ENCODE results near the gene ZNRF1. TPM values are rescaled to one million over a fixed set of nuclear protein-coding genes. Genes with fewer than 3 reads are reported as not detected.
A peak's percentile ranks its signal among the peaks of the same experiment; 100 is the strongest.
"Not testable (repeated sequence)": the region's sequence is repeated elsewhere in the genome, so short reads cannot be mapped to it uniquely, and the experiment has no call there.

ZNRF1 gene
- total RNA-seq, 1 donor from 2014 or later: 42.5 TPM

DNA sequence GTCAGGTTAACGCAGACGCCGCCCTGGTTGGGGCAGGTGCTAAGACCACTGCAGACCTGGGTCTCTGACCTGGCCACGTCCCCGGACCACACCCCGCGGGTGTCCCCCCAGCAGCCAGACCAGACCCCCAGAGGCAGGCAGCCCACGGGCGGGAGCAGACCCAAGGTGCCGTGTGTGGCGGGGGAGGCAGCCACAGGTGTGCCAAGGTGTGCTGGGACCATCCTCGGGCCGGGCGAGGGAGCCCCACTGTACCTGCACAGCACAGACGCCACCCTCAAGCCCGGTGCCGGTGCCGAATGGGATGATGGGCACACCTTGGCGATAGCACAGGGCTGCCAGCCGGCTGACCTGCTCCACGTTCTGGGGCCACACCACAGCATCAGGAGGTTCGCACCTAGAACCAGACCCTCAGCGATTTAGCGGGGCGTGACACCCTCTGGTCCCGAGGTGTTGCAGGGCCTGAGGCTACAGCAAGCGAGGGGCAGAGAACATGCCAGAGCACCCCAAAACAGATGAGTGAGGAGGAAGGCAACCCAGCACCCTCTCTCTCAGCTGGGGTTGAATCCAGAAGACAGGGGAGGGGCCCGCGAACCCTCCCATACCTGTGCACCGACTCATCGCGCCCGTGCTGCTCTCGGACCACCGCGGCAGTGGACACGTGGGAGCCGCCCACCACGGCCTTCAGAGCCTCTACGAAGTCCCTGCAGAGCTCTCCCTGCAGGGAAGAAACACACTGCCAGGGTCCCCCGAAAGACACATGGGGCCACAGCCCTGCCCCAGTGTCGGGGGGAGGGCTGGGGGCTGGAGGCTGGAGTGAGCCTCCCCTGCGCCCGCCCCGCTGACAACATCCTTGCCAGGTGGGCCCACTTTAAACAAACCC, 116.4 kb downstream of the ZNRF1 start:
- ATAC-seq: no peak

DNA sequence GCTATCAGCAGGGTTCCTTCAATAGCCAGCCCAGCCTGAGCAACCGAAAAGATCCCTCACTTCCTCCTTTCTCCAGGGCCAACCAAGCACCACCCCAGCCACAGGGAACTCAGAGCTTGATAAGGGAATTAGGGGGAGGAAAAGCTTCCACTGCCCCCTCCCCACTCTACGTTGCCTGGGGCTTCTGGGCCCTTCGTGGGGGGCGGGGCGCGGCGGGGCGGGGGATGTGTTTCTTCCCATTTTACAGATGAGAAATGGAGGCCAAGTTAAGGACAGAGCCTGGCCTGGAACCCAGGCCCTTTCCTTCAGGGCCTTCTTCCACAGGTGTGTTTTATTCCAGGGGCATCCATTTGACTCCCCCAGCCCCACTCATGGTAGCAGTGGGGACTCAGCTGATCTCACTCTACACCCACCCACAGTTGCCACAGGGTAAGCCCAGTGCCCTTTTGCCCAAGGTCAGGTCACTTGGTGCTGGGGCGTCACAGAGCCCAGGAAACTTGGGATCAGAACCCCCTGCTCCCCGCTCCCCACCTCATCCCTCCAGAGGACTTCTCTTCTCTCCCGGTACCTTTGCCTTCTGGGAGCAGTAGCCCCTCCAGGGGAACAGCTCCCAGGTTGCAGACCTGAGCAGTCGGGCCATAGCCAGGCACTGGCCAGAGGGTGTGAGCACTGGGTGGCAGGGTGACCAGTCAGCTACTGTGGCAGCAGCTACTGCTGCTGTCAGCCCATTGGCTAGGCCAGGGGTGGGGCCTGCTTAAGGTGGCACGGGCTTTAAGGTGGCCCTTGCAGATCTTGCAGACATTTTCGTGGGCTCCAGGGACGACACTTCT, 117.5 kb downstream of the ZNRF1 start, which contains the start of gene LDHD:
TSS of gene LDHD (minus strand) at position 700 of the 830 bp plus-strand sequence. CDS start at position 640, 60 bp downstream.
- peak; percentile 87 for ATAC-seq

DNA sequence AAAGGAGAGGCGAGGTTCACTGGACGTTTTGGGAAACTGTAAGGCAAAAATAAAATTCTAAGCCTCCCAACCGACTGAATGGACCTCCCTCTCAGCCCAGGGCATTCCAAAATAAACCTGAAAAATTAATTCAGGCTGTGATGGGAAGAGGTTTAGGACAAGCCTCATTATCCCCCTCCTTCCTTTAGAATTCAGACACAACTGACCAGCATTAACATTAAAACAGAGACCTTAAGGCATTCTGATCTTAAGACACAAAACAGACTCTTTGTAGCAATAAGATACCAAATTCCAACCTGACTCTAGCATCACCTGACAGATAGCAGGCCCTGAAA, 118.1 kb downstream of the ZNRF1 start:
- no peak for ATAC-seq

DNA sequence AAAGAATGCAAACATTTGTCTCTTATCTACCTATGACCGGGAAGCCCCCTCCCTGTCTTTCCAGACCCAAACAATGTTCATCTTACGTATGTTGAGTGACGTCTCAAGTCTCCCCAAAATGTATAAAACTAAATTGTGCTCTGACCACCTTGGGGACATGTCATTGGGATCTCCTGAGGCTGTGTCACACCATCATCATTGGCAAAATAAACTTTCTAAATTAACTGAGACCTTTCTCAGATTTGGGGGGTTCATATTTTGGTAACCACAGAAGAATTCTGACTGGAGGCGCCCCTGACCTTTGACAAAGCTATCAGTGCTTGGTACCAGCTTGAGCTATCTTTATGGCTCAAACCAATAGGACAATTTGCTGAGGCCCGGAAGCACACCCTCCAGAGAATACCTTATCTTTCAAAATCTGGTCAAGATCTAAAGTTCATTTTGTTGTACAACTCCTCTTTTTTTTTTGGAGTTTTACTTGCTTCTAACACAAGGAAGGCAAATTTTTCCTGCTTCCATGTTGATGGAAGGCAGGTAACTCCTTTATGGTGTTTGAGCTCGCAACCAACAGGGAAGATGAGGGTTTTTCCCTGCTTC, 120.2 kb downstream of the ZNRF1 start:
- ATAC-seq: no peak

DNA sequence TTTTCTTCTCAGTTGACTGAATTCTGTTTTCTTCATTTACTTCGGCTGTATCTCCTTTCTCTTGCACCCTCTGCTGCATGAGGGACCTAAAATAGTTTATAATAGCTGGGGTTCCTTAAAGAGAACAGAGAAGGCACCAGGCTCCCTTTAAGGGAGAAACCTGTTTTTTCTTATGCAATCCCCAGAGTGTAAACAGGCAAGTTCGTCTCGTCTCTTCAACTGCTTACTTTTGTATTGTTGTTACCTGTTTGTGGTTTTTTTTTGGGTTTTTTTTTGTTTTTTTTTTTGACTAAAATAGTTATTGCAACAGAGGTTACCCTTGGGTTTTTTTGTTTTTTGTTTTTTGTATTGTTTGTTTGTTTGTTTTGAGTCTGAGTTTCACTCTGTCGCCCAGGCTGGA, 121.4 kb downstream of the ZNRF1 start:
- ATAC-seq: no peak

DNA sequence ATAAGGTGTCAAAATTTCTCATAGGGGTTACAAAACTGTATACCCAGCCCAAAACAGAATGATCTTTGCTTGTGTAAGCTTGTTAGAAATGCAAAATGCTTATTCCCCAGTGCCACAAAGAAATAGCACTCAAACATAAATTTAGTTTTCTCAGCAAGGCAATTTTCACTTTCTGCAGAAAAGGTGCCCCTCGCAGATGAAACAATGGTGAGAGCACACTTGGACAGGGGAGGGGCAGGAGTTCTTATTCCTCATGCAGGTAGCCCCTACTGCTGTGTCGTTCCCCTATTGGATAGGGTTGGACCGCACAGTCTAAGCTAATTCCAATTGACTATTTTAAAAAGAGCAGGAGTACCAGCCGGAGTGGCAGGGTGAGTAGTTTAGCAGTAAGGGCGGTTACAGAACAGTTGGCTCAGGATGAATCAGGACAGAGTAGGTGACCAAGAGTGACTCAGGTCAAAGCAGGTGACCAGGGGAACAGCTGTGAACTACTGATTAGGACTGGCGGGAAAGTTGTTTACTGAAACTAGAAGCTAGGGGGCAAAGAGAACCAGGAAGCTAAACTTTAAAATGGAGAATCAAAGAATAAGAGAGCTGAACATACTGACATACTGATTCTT, 123.2 kb downstream of the ZNRF1 start:
- ATAC-seq: no peak

DNA sequence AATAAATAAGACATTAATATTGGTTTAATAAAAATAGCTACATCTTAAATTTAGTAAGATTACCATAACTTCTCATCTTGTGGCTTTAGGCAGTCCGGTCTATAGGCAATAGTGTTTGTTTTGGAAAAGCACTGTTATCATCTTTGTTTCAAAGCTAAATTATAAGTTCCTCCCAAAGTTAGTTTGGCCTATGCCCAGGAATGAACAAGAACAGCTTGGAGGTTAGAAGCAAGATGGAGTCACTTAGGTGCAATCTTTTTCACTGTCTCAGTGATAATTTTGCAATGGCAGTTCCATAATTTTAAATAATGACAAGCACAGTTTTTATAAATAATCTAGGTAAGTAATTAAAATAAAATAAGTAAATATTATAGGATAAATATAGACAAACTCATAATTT, 123.8 kb downstream of the ZNRF1 start:
- ATAC-seq: no peak

DNA sequence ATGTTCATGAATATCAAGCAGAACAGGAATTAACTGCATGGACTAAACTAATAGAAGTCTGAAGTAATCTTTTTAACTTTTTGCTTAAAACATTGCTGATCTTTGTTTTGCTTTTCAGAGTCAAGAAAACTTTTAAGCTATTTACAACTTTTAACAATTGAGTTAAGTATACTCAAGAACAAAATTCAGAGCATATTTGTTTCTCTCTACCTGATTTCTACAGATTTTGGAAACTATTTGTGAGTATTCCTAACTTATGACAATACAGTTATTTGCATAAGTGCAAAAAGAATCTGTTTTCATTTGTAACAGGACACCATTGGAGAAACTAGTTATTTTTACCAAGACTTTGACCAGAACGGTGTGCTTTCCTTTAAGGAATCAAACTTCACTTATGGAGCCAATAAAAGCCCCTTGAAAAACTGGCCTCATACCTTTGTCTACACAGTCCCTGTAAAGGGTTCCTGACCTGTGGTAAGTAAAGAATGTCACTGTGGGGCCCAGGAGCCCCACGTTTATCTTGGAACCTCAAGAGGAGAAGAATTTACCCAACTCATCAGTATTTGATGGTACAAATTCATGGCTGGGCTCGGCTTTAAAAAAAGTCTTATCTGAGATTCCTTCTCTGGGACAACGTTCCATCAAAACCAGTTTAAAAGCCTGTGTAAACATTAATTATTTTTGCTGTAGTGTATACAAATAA, 129.0 kb downstream of the ZNRF1 start:
- no peak for ATAC-seq

DNA sequence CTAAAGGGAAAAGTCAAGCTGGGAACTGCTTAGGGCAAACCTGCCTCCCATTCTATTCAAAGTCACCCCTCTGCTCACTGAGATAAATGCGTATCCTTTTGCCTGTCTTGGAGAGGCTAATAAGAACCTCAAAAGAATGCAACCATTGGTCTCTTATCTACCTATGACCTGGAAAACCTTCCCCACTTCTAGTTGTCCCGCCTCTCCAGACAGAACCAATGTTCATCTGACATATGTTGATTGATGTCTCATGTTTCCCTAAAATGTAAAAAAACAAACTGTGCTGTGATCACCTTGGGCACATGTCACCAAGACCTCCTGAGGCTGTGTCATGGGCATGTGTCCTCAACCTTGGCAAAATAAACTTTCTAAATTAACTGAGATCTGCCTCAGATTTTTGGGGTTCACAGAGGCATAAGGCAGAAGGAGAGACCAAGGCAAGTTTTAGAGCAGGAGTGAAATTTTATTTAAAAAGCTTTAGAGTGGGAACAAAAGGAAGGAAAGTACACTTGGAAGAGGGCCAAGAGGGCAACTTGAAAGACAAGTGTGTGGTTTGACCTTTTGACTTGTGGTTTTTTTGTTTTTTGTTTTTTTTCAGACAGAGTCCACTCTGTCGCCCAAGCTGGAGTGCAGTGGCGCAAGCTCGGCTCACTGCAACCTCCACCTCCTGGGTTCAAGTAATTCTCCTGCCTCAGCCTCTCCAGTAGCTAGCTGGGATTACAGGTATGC, 130.8 kb downstream of the ZNRF1 start:
- ATAC-seq: not testable (repeated sequence)

DNA sequence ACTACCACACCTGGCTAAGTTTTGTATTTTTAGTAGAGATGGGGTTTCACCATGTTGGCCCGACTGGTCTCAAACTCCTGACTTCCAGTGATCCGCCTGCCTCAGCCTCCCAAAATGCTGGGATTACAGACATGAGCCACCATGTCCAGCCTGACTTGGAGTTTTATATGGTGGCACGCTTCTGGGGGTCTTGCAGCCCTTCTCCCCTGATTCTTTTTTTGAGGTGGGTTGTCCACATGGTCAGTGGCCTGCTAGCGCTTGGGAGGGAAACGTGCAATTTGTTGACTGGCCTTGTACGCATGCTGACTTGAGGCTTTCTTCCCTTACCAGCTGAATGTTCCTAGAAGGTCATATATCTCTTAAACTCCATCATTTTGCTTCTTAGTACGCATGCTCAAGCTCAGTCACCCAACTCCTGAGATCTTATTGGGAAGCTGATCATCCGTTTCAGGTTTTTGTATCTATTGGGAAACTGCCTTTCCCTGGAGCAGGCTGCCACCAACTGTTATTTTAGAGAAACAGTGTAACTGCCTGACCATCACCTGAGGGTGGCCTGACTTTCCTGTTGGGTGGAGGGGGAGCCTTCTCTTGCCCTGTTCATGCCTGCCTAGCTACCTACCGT, 131.4 kb downstream of the ZNRF1 start:
- ATAC-seq: peak; percentile 29

DNA sequence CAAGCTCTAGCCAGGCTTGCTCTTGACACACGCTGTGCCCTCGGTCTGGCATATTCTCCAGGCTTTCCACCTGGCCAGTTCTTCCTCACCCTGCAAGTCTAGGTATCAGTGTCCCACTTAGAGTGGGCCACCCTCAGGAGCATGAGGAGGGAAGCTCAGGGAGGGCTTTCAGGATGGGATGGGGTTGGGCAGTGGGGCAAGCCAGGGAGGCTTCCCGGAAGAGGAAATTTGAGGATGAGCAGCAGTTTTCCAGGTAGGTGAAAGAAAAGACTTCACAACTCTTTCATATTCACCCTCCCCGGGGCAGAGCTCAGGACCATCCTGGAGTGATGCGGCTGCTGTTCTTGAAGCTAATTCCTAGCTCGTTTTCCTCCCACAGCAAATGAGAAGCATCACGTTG, 132.3 kb downstream of the ZNRF1 start:
- ATAC-seq: no peak

DNA sequence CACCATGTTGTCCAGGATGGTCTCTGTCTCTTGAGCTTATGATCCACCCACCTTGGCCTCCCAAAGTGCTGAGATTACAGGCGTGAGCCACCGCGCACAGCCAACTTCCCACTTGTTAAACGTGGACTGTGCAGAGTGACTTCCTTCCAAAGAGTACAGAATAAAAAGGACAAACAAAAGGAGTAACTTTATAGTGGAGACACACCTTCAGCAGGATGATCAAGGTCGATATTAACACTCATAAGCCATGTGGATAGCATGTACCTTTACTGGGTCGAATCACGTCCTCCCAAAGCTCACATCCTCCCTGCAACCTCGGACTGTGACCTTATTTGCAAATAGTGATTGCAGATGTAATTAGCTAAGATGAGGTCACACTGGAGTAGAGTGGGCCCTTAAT, 139.4 kb downstream of the ZNRF1 start:
- ATAC-seq: no peak

DNA sequence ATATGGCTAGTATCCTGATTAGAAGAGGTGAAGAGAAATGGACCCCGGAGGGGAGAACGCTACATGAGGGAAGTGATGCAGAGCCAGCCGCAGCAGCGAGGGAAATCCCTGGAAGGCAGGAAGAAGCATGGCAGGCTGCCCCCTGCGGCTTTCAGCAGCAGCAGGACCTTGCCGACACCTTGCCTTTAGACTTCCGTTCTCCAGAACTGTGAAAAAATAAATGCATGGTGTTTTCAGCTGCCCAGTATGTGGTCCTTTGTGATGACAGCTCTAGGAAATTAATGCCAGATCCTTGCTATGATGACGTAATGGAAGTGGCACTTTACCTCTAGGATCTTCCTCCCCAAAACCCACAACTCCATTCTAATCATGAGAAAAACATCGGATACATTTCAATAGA, 139.8 kb downstream of the ZNRF1 start:
- no peak for ATAC-seq

DNA sequence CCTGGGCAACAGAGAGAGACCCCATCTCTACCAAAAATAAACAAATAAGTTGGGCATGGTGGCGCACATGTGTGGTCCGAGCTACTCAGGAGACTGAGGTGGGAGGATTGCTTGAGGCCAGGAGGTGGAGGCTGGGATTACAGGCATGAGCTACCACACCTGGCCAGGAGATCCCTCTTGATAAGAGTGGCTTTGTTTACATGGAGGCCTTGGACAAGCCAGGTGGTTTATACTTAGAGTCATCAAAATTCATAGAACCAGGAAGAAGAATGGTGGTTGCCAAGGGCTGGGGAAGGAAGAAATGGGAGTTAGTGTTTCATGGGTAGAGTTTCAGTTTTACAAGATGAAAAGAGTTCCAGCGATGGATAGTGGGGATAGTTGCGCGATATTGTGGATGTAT, 140.7 kb downstream of the ZNRF1 start:
- ATAC-seq: no peak

DNA sequence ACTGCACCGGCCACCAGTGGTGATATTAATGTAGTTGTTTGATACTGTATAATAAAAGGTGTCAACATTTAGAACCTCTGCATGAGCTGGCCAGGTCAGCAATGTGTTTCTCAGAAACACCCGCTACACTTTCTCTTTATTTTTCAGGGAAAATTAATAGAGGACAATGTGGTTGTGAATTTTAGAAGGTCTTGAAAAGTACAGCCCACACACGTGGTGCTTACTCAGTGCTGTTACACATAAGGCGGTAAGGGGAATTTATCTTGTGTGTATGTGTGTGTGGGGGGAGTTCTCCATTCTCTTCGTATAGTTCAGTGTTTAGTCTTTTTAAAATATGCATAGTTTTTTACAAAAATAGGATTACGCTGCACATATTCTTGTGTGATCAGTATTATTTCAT, 145.1 kb downstream of the ZNRF1 start:
- no peak for ATAC-seq

DNA sequence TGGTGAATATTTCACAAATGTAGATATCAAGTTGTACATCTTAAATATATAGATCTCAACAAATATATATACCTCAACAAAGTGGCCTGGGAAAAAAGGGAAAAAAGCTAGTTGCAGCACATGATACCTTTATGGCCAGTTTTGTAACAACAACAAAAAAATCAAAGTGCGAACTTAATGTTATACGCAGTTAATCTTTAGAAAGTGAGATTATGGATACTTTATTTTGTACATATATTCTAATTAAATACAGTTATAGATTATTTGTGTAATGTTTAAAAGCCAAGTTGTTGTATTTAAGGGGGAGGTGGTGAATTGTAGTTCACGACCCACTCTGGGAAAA, 149.1 kb downstream of the ZNRF1 start:
- no peak for ATAC-seq

DNA sequence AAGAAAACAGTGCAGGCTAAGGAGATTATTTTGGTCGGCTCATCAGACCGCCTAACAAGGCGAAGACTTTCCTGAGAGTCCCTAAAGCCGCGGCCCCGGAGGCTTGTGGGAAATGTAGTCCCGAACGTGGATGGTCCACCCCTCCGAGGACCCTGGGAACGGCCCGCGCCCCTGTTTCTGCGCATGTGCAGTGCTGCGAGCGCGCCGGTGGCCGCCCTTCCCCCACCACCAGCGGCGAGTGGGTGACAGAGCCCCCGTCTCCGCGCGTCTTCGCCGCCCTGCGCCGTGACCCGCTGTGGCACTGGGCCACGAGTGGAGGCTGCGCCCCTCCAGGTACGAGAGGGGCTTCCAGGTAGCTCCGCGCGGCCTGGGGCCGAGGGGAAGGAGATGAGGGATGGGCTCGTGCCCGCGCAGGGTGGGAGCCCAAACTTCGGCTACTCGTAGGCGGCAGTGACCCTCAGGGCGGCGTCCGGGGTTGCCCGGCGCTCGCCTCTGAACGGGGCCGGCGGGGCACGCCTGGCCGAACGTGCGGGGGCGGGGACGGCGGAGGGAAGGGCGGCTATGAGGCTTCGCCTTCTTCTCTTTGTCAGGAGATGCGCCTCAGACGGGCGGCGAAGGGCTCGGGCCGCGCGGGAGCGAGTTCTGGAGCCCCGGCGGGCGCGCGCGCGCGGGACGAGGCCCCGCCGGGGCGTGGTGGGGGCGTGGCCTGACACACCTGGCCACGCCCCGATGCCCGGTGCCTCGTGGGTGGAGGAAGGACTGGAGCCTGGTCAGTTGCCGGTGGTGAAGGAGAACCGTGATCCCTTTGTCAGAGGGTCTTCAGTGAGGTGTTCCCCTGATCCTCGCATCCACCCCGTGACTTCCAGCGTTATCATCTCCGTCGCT, 149.7 kb downstream of the ZNRF1 start, which contains the start of gene ZFP1:
TSS of gene ZFP1 (plus strand) at position 214 of the 885 bp plus-strand sequence. CDS start 4,428 bp downstream, outside the sequence.
- ATAC-seq: peak; percentile 96

DNA sequence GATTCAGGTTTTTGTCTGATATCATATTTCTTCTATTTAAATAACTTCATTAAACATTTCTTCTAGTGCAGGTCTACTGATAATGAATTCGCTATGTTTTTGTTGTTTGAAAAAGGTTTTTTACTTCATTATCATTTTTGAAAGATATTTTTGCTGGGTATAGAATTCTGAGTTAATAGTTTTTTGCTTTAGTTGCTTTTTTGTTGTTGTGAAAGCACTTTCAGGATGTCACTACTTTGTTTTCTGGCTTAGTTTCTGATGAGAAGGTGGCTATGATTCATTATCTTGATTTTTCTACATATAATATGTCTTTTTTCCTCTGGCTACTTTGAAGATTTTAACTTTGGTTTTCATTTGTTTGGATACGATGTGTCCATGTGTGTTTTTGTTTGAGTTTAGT, 153.0 kb downstream of the ZNRF1 start:
- no peak for ATAC-seq

DNA sequence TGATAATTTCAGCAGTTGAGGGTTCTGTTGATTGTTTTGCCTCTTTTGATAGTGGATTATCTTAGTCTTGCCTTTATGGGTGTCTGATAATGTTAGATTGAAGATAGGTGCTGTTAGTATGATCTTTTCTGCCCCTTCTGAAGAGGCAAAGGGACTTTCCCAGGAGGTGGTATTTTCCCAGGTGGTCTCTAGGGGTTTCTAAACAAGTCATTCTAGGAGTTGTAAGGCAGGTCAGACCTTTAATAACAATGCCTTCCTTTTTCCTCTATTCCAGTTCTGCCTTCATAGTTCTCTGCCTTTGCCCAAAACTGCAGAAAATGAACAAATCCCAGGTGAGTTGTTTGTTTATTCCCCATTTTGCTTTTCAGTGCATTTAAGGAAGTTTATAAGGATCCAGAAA, 153.8 kb downstream of the ZNRF1 start:
- ATAC-seq: no peak

DNA sequence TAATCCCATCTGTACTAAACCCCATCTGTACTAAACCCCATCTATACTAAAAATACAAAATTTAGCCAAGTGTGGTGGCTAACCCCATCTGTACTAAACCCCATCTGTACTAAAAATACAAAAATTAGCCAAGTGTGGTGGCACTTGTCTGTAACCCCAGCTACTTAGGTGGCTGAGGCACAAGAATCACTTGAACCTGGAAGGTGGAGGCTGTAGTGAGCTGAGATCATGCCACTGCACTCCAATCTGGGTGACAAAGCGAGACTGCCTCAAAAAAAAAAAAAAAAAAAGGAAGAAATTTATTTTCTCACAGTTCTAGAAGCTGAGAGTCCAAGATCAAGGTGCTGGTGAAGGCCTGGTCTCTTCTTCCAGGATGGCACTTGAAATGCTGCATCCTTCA, 161.6 kb downstream of the ZNRF1 start:
- no peak for ATAC-seq

Measured in esophagus mucosa (tissue), 1 donor.